Astrocyte of the cerebellum (primary cell): ENCODE results near the gene TFCP2.
A peak's percentile ranks its signal among the peaks of the same experiment; 100 is the strongest.
"Not testable (repeated sequence)": the region's sequence is repeated elsewhere in the genome, so short reads cannot be mapped to it uniquely, and the experiment has no call there.

ENCODE experiments used
- DNase-seq: peaks from one replicate; pipeline ENCODE4 v3.0.0-alpha.2; 2011; ENCODE audit warnings: low read depth
- H3K4me3 ChIP-seq: 2 replicates; pipeline ENCODE4 v1.5.1; 2011; ENCODE audit warnings: mild to moderate bottlenecking, low read depth, low read length, moderate library complexity
- in situ Hi-C: cut with HindIII; loops from 2 replicates; pipeline ENCODE4 v1.10.0; 2017; ENCODE audit warnings: low sequenced_read_pairs
- TF ChIP-seq, protein P1 (sequence below): IDR thresholded peaks from 2 replicates; pipeline ENCODE4 v1.5.1; 2012; ENCODE audit warnings: low read length, low read depth, moderate library complexity, mild to moderate bottlenecking; ENCODE audit errors: missing control alignments

Gene TFCP2, protein sequence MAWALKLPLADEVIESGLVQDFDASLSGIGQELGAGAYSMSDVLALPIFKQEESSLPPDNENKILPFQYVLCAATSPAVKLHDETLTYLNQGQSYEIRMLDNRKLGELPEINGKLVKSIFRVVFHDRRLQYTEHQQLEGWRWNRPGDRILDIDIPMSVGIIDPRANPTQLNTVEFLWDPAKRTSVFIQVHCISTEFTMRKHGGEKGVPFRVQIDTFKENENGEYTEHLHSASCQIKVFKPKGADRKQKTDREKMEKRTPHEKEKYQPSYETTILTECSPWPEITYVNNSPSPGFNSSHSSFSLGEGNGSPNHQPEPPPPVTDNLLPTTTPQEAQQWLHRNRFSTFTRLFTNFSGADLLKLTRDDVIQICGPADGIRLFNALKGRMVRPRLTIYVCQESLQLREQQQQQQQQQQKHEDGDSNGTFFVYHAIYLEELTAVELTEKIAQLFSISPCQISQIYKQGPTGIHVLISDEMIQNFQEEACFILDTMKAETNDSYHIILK

DNA sequence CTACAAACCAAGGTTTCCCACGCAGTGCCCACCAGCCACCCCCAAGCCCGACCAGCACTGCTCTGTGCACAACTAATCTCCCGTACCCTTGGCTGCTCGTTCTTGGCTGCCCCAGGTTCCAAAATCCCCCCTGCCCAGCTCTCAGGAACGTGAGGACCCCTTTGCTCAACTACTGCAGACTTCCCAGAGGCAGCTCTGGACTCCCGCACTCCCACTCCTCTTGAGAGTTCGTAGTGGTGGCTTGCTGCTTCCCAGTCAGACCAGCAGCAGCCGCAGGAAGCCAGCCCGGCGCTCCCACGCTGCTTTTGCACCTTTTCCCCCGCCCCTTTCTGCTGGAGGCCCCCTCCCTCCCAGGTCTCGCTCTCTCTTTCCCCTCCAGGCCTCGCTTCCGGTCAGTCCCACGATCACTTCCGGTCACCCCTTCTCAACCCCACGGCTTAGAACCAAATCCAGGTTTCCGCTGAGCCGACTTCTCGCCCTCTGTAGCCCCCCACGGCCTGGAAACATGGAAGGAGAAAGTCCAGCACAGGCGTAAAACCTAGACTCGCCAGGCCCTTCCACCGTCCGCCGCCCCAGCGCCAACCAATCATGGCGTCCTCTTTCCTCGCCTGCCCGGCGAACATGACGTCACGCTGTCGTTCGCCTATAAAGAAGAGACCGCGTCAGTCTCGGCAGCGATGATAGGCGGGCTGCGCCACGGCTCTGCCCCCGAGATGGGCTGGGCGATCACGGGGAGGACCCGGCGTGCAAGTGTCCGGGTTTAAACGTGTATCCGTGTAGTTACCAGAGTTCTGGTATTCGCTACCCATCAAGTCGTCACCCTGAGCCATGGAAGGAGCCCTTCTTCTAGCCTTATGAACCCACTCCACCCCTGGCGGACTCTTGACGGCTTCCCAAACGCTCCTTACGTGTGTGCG lies at the start of gene TFCP2:
TSS of gene TFCP2 (minus strand) at position 621 of the 917 bp plus-strand sequence. CDS start 713 bp downstream, outside the sequence.
- H3K4me3 ChIP-seq, result peak within 1 kb of the TSS; percentile 57
- in situ Hi-C loops, result no loop called here
- DNase-seq, result peak; percentile 92
- TF ChIP-seq, protein P1, sequence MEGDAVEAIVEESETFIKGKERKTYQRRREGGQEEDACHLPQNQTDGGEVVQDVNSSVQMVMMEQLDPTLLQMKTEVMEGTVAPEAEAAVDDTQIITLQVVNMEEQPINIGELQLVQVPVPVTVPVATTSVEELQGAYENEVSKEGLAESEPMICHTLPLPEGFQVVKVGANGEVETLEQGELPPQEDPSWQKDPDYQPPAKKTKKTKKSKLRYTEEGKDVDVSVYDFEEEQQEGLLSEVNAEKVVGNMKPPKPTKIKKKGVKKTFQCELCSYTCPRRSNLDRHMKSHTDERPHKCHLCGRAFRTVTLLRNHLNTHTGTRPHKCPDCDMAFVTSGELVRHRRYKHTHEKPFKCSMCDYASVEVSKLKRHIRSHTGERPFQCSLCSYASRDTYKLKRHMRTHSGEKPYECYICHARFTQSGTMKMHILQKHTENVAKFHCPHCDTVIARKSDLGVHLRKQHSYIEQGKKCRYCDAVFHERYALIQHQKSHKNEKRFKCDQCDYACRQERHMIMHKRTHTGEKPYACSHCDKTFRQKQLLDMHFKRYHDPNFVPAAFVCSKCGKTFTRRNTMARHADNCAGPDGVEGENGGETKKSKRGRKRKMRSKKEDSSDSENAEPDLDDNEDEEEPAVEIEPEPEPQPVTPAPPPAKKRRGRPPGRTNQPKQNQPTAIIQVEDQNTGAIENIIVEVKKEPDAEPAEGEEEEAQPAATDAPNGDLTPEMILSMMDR, result no peak

DNA sequence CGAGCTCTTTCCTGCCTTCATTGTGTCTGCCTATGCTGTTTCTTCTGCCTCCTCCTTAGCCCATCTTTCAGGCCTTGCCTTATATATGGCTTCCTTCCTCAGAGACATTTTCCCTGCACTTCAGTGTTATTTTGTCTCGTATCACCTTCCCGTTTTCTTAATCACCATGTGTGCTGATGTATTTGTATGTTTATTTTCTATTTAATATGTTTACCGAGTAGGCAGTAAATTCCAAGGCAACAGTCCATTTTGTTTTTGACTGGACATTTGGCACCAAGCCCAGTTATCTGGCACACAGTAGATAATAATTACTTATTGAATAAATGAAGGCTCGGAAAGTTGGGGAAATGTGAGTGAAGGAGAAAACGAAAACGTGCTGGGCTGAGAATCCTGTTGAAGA lies 49.5 kb upstream of the TFCP2 start:
- in situ Hi-C loops, result no loop called here
- no peak overlapping the region for H3K4me3 ChIP-seq
- no peak for DNase-seq
- TF ChIP-seq, protein P1, result no peak

DNA sequence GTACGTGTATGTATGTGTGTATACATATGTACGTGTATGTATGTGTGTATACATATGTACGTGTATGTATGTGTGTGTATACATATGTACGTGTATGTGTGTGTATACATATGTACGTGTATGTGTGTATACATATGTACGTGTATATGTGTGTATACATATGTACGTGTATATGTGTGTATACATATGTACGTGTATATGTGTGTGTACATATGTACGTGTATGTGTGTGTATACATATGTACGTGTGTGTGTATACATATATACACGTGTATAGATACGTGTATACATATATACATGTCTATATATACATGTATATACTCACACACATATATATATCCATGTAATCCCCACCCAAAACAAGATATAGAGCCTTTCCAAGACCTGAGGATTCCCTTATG lies 46.9 kb upstream of the TFCP2 start:
- in situ Hi-C loops, H3K4me3 ChIP-seq, DNase-seq: not testable (repeated sequence)

DNA sequence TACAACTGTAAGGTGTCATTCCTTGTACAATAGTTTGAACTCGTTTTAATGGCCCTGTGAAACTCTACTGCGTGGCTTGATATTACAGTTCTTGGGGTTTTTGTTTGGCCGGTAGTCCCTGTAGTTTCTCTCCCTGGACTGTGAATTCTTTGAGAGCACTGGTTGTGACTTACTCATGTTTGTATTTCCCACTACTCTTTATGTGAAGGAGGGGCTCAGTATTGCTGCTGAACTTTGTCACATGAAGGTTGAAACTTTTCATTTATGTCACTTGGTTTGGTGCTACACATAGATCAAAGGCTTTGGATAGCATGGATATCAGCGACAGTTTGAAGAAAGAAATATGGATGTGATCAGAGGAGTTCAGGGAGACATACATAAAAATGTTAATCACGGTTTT lies 46.4 kb upstream of the TFCP2 start:
- in situ Hi-C loops, result no loop called here
- no peak overlapping the region for H3K4me3 ChIP-seq
- TF ChIP-seq, protein P1, result no peak
- DNase-seq, result no peak

DNA sequence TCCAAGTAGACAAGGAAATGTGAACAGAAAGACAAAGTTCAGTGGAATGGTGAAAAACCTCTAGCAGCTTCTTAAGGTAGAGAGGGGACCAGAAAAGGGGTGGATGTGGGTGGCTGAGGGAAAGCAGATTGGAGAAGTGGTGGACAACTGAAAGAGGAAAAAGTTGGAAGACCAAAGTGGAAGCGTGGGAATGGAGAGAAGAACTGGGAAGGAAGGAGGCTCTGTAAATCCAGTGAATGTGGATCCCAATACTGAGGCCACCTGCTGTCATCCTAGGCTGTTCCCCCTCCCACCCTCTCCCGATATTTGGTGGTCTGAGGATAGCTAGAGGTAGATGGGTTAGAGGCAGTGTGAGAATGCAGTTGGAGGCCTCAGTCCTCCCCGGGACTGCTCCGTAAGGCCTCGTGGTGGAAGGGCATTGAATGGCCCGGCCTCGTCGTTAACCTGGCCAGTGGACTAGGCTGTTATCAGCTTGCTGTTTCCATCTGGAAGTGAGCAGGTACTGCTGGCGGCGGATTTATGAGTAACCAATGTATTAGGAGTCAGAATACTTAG lies 45.7 kb upstream of the TFCP2 start:
- no peak for DNase-seq
- H3K4me3 ChIP-seq, result peak overlapping the region; percentile 56
- TF ChIP-seq, protein P1, result no peak
- in situ Hi-C loops, result no loop called here

DNA sequence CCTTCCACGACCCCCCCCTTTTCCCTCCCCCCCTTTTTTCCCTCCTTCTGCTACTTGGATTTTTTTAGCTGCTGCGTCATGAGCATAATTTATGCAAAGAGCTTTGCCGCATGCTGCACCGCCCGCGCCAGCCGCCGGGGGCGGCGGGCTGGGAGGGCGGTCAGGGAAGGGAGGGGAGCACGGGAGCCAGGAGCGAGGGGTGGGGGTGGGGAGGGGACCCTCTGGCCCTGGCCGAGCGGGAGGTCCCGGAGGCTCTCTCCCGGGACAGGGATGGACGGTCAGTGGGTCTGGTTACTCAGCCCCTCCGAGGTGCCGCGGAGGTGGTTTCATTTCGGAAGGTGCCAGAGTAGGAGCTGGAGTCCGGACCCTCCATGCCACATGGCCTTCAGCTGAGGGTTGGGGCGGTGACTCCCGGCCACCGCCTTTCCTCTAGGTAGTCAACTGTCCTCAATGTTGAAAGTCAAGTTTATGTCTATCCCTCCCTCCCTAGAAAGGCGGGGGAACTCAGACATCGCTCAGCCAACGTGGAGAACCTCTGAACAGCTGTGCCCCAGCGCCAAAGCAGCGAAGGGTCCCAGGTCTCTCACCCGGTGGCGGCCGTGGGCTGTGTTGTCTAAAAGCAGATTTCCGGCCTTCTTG lies 45.2 kb upstream of the TFCP2 start, which contains the start of gene POU6F1:
TSS of gene POU6F1 (minus strand) at position 95 of the 639 bp plus-strand sequence. CDS start 11,226 bp downstream, outside the sequence.
- in situ Hi-C loops, result no loop called here
- H3K4me3 ChIP-seq, result peak within 1 kb of the TSS; percentile 56
- DNase-seq, result peak; percentile 55
- TF ChIP-seq, protein P1, result peak; percentile 61
